MV-4-11 (cell line): ENCODE results near the gene TIMM17B.
"Not testable (repeated sequence)": the region's sequence is repeated elsewhere in the genome, so short reads cannot be mapped to it uniquely, and the experiment has no call there.

Experiments
- DNase-seq: peaks from one replicate; lab custom pipeline; 2025; lab: John Stamatoyannopoulos, UW

Gene TIMM17B

DNA sequence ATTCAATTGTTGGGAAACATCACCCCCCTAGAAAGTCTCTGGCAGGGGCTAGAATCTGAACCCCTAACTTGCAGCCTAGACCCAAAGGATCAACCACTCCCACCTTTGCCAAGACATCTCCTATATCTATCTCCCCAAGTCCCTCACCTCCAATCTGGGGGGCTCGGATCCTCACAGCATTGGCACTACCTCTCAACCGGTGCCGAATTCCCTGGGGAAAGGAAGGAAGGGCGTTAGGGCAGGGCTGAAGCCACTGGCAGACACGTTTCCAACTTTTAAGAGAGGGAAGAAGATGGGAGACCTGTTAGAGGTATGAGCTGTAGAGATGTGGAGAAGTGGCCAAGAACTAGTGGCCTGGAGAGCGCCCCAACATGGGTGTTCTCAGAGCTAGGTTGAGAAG lies 2.7 kb downstream of the TIMM17B start:
- no peak for DNase-seq

DNA sequence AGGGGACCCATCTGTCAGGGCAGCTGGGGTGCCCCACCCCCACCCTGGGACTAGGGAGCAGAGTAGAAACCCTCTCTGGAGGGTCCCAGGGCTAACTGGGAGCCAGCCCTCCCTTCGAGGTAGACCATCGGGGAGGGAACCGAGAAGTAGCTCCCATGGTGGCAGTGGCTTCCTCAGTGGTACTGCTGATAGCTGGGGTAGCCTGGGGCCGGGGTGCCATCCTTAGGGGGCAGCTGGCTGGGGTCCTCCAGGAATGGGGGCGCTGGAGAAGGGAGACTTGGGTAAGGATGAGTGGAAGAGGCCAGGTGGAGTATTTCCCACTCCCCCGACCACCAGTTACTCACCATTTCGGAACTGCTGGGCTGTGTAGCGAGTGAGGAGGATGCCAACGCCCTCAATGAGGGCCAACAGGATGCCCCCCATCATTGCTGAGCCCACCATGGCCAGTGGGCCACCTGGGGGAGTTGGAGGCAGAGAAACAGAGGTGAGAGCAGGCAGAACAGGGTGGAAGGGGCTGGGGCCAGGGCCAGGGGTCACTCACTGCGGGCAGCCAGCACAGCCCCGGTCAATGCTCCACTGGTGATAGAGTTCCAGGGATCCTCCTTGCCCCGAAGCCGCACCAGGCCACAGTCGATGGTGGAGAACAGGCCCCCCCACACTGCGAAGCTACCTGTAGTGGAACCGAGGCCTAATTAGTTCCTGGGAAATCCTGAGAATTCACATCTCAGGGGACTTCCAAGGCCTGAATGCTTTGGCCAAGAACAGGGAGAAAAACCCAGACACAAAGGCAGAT lies 3.8 kb downstream of the TIMM17B start:
- no peak for DNase-seq

DNA sequence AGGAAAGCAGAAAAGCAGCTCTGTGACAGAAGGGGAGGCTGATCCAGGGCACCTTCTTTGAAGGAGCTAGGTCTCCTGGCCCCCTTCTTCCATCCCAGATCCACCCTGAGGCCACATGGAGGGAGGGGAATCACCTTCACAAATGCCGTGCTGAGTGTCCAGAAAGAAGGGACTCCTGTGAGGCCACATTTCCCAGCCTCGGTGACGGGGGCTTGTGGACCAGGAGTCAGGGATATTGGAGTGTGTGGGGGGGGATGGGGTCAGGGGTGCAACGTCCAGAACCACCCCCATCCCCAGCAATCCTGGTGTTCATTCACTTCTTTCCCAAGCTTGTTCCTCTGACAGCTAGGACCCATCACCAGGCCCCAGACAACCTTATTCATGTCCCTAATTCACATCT lies 4.7 kb downstream of the TIMM17B start:
- DNase-seq, result no peak

DNA sequence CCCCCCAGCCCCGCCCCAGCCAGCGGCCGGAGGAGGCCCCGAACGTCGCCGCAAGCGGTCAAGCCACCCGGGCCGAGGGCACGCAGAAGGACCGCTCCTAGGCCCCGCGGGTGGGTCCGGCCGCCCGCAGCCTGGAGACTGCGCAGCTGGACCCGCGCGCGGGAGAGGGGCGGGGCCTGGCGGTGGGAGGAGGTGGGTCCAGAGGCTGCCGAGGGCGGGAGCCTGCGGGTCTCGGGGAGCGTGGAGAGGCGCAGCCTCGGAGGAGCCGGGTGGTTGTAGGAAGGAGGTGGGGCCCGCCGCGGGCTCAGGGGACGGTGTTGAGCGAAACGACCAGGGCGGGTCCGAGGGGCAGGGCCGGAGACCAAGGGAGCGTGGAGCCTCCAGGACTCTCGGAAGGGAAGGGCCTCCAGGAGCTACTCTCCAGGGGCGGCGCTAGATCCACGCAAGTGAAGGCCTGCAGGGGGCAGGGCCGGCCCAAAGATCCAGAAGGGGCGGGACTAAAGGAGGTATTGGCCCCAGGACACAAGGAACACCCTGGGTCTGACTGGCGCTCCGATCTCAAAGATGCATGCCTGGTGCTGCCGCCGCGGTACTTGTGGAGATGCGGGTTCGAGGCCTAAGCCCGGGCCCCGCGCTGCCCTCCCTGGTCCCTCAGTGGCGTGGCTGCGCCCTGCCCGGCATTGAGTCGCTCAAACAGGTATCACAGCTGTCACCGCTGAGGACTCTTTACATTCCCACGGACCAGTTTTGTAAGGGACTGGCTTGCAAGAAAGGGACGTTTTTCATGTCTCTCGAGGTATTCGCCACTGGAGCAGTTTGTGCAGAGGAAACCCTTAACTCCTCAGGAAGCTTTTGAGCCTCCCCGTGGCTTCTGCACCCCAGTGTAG lies 5.9 kb downstream of the TIMM17B start:
- DNase-seq, result peak; percentile 82

DNA sequence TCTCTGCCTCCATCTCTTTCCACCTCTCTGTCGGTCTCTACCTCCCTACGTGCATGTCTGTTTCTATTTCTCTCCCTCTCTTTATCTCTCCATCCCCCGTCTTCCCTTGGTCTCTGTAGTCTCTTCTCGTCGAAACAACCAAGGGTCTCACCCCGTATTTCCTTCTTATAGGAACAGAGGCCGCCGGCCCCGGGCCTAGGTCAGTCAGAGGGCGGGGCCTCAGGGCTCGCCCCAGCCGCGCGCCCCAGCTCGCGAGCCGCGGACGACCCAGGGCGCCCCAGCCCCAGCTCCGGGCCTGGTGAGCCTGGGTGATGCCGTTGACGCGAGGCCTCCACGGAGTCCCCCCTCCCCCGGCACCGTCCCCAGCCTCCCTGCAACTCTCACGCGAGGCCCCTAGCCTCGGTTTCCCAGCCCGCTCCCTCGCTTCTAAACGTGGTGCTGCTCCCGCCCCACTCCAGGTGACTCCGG lies 6.6 kb downstream of the TIMM17B start:
- DNase-seq, result no peak

DNA sequence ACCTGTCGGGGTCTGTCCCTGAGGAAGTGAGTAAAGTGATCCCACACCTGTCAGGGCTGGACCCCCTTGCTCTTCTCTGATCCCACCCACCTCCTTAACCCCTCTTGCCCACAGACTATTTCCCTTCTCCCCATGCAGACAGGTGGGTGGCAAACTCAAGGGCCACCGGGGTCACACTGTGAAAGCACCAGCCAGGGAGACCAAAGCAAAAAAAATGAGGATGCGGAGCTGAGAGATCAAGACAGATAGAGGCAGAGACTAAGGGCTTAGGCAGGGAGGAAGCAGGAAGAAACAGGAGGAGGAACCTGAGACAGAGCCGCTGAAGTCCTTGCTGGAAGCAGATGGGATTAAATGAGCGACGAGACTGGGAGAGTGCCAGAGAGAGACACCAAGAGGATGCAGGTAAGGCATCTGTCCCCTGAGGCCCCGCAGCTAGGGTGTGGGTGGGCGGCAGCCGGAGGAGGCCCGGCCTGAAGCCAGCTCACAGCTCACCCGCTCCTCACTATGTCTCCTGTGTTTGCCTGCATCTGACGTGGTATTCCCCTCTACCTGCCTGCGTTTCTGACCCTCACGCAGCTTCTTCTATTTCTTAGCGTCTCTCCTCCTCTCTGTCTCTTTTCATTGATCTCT lies 7.2 kb downstream of the TIMM17B start:
- DNase-seq, result no peak

DNA sequence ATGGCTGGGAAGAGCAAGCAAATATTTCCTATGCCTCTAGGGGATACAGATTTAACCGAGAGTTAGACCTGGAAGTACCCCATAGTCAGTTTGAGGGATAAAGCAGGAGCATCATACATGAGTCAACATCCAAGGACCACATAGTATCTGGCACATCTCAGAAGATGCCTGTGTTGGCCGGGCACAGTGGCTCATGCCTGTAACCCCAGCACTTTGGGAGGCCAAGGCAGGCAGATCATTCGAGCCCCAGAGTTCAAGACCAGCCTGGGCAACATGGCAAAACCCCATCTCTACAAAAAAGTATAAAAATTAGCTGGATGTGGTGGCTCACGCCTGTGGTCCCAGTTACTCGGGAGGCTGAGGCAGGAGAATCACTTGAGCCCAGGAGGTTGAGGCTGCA lies 11.0 kb downstream of the TIMM17B start:
- not testable (repeated sequence) for DNase-seq

DNA sequence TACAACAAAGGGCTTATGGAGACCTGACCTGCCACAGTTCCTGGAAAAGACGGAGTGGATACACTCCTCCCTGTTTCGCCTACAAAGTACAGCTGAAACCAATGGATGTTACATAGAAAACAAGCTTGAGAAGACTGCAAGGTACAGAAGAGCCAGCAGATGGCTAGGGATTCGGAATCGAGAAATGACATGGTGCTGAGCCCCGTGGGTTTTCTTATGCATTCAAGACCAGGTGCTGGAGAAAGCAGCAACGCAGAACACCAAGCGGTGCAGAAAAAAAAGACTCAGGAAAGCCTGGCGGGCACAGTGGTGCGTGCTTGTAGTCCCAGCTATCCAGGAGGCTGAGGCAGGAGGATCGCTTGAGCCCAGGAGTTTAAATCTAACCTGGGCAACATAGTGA lies 13.8 kb downstream of the TIMM17B start:
- no peak for DNase-seq

DNA sequence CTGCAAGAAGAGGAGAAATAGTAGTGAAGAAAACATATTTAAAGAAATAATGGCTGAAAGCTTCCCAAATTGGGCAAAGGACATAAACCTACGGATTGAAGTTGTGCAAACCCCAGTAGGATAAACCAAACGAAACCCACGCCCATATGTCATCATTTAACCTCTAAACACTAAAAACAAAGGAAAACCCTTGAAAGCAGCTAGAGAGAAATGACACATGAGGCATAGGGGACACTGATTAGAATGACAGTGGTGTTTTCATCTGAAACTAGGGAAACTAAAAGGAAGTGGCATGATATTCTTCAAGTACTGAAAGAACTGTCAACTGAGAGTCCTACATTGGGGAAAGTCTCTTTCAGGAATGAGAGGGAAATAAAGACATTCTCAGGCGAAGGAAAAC lies 20.6 kb downstream of the TIMM17B start:
- DNase-seq, result peak; percentile 47

DNA sequence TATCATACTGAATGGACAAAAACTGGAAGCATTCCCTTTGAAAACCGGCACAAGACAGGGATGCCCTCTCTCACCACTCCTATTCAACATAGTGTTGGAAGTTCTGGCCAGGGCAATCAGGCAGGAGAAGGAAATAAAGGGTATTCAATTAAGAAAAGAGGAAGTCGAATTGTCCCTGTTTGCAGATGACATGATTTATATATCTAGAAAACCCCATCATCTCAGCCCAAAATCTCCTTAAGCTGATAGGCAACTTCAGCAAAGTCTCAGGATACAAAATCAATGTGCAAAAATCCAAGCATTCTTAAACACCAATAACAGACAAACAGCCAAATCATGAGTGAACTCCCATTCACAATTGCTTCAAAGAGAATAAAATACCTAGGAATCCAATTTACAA lies 25.6 kb downstream of the TIMM17B start:
- not testable (repeated sequence) for DNase-seq

DNA sequence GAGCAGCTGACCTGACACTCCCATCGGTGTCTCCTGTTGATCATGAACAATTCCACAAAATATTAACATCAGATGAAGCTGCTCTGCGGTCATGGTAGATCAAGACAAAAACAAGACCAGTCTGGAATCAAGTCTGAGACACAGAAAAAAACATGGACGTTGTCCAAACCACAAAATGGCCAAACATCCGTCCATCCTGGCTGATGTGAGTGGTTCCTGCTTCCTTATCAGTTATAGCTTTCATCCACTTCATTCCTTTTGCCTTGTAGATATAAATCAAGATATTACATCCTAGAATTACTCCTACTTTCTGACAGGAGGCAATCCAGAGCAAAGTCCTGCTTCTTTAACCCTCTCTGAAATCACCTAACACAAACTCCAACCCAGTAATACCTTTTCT lies 33.4 kb downstream of the TIMM17B start:
- no peak for DNase-seq

DNA sequence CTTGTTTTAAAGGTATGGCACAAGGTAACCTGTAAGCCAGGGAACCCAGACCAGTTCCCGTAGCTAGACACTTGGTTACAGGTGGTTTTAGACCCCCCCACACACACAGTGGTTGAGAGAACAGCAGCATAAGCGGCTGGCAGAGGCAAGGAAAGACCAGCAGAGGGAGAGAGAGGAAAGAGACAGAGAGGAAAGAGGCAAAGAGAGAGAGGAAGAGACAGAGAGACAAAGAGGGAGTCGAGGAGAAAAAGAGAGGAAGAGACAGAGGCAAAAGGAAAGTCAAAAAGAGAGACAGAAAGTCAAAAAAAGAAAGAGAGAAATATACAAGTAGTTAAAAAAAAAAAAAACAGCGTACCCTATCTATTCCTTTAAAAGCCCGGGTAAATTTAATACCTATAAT lies 42.7 kb downstream of the TIMM17B start:
- no peak for DNase-seq

DNA sequence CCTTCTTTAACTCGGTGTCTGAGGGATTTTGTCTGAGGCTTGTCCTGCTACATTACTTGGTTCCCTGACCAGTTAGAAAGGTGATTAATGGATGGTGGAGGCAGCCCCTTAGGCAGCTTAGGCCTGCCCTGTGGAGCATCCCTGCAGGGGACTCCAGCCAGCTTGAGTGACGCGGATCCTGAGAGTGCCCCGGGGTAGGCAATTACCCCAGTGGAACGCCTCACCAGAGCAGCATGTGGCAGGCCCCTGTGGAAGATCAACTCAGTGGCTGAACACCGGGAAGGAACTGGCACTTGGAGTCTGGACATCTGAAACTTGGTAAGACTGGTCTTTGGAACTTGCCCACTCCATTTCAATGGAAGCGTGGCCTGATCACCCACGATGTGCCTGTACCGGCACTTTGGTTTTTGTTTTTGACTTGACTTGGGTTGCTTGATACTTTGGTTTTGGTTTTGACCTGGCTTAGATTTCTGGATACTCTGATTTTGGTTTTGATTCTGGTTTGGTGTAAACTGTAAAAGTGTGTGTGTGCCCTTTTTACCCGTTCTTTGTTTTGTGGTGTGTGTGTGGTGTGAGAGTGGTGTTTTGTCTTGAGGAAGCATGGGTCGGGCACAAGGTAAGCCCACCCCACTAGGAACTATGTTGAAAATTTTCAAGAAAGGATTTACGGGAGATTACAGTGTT lies 43.3 kb downstream of the TIMM17B start:
- DNase-seq, result not testable (repeated sequence)

DNA sequence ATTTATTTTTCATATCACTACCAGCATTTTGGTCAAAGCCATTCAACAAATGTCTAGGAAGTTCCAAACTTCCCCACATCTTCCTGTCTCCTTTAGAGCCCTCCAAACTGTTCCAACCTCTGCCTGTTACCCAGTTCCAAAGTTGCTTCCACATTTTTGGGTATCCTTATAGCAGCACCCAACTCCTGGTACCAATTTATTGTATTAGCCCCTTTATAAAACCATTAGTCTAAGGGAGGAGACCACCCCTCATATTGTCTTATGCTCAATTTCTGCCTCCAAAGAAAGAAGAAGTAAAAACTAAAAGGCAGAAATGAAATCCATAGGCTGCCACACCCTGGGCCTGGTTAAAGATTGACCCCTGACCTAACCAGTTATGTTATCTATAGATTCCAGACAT lies 44.1 kb downstream of the TIMM17B start:
- DNase-seq, result not testable (repeated sequence)

DNA sequence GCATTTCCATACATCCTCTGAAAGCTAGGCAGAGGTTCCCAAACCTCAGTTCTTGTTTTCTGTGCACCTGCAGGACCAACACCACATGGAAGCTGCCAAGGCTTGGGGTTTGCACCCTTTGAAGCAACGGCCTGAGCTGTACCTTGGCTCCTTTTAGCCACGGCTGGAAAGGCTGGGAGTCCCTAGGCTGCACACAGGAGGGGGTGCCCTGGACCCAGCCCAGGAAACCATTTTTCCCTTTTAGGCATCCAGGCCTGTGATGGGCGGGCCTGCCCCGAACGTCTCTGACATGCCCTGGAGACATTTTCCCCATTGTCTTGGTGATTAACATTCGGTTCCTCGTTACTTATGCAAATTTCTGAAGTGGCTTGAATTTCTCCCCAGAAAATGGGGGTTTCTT lies 44.7 kb downstream of the TIMM17B start:
- DNase-seq, result no peak

DNA sequence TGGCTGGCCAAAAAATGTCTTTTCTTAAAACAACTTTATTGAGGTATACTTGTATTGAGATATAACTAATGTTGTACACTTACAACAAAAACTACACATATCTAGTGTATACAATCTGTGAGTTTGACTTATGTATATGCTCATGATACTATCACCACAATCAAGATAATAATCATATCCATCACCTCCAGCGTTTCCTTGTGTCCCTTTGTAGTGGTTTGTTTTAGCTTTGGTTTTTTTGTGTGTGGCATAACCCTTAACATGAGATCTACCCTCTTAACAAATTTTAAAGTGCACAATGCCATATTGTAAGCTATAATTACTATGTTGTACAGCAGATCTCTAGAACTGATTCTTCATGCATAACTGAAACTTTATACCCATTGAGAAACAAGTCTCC lies 48.7 kb downstream of the TIMM17B start:
- no peak for DNase-seq
